ENCODE data around the gene LEKR1. TPM values are rescaled to one million over a fixed set of nuclear protein-coding genes. Genes with fewer than 3 reads are reported as not detected.
"Not testable (repeated sequence)": the region's sequence is repeated elsewhere in the genome, so short reads cannot be mapped to it uniquely, and the experiment has no call there.

LEKR1 gene
- total RNA-seq, 2 experiments from 2014 or later, result 0.37 to 0.53 TPM

- H3K4me1 Mint-ChIP-seq, result peaks cover 24% of the 10 kb centered on the region
Observed at GRCh38 chr3:156820692-156821080, 5.5 kb upstream of the LEKR1 start.

GRCh38 chr3:156822626-156823260, 3.4 kb upstream of the LEKR1 start:
- H3K27me3 Mint-ChIP-seq; H3K27ac Mint-ChIP-seq; H3K9me3 Mint-ChIP-seq (ENCODE audit: low read depth); POLR2A ChIA-PET; intact Hi-C loops (cut with DNase I, micrococcal nuclease); ATAC-seq; DNase-seq; H3K36me3 Mint-ChIP-seq (ENCODE audit: low read depth); CTCF ChIA-PET; H3K4me3 Mint-ChIP-seq: not testable (repeated sequence)
- peaks cover 26% of the 10 kb centered on the region for H3K4me1 Mint-ChIP-seq

More at GRCh38 chr3:156820692-156821080, 5.5 kb upstream of the LEKR1 start:
- Mint-ChIP-seq H3K9me3 (ENCODE audit: low read depth) (peaks cover under 1% of the 10 kb centered on the region), H3K27me3 (no peaks in the 10 kb centered on the region), H3K36me3 (ENCODE audit: low read depth) (peaks cover 4% of the 10 kb centered on the region), H3K4me3 (no peak overlapping the region), H3K27ac (no peak overlapping the region)
- CTCF ChIA-PET, result no interaction called here
- intact Hi-C loops (cut with DNase I, micrococcal nuclease), result no loop called here
- DNase-seq, result no peak
- POLR2A ChIA-PET, result no interaction called here
- no peak for ATAC-seq

GRCh38 chr3:156825795-156826143, 384 bp upstream of the LEKR1 start:
- ATAC-seq (peak; percentile 70), DNase-seq (no peak)
- Mint-ChIP-seq H3K27me3 (no peaks in the 10 kb centered on the region), H3K4me3 (peak overlapping the region; percentile 82), H3K9me3 (ENCODE audit: low read depth) (no peaks in the 10 kb centered on the region), H3K27ac (peak overlapping the region; percentile 95), H3K36me3 (ENCODE audit: low read depth) (peaks cover 2% of the 10 kb centered on the region), H3K4me1 (peaks cover 17% of the 10 kb centered on the region)
- intact Hi-C loops (cut with DNase I, micrococcal nuclease), result loop anchor here (1.0 to 2.0 kb wide), 4 partner anchors 8 to 341 kb away; partner anchors contain the start of genes SSR3 (in 1 of the 2) and TIPARP (in 1 of the 2)
- CTCF ChIA-PET, result no interaction called here
- POLR2A ChIA-PET, result no interaction called here

- Mint-ChIP-seq H3K4me1 (peaks cover 17% of the 10 kb centered on the region), H3K27ac (peak overlapping the region; percentile 95), H3K36me3 (ENCODE audit: low read depth) (peaks cover 2% of the 10 kb centered on the region), H3K9me3 (ENCODE audit: low read depth) (no peaks in the 10 kb centered on the region), H3K4me3 (peak overlapping the region; percentile 82), H3K27me3 (no peaks in the 10 kb centered on the region)
- CTCF ChIA-PET, result interaction anchor here (1.1 kb wide), 2 partner anchors 12 to 310 kb away, joined by 3 to 4 read pairs; no protein-coding TSS in a partner anchor
- intact Hi-C loops (cut with DNase I, micrococcal nuclease), result loop anchor here (1.0 to 2.0 kb wide), 4 partner anchors 10 to 342 kb away; partner anchors contain the start of genes SSR3 (in 1 of the 2) and TIPARP (in 1 of the 2)
- DNase-seq (no peak), ATAC-seq (no peak)
- POLR2A ChIA-PET, result no interaction called here
Observed at GRCh38 chr3:156826896-156827882, 1.0 kb downstream of the LEKR1 start.

GRCh38 chr3:156831006-156831405, 4.9 kb downstream of the LEKR1 start:
- intact Hi-C loops (cut with DNase I, micrococcal nuclease), result no loop called here
- no peaks in the 10 kb centered on the region for H3K9me3 Mint-ChIP-seq (ENCODE audit: low read depth)
- no peaks in the 10 kb centered on the region for H3K36me3 Mint-ChIP-seq (ENCODE audit: low read depth)
- no peak overlapping the region for H3K4me3 Mint-ChIP-seq
- DNase-seq (no peak), ATAC-seq (no peak)
- H3K27ac Mint-ChIP-seq, result no peak overlapping the region
- H3K27me3 Mint-ChIP-seq, result no peaks in the 10 kb centered on the region
- H3K4me1 Mint-ChIP-seq, result peaks cover 10% of the 10 kb centered on the region
- CTCF ChIA-PET, result no interaction called here
- POLR2A ChIA-PET, result no interaction called here

GRCh38 chr3:156834435-156834834, 8.3 kb downstream of the LEKR1 start:
- H3K4me1 Mint-ChIP-seq, result no peaks in the 10 kb centered on the region
- ChIA-PET POLR2A (no interaction called here), CTCF (no interaction called here)
- H3K36me3 Mint-ChIP-seq (ENCODE audit: low read depth), result no peaks in the 10 kb centered on the region
- intact Hi-C loops (cut with DNase I, micrococcal nuclease), result no loop called here
- no peaks in the 10 kb centered on the region for H3K27me3 Mint-ChIP-seq
- DNase-seq (no peak), ATAC-seq (no peak)
- no peak overlapping the region for H3K27ac Mint-ChIP-seq
- no peak overlapping the region for H3K4me3 Mint-ChIP-seq
- H3K9me3 Mint-ChIP-seq (ENCODE audit: low read depth), result no peaks in the 10 kb centered on the region

- Mint-ChIP-seq H3K27ac (no peak overlapping the region), H3K4me3 (no peak overlapping the region), H3K9me3 (ENCODE audit: low read depth) (no peaks in the 10 kb centered on the region), H3K27me3 (no peaks in the 10 kb centered on the region), H3K4me1 (no peaks in the 10 kb centered on the region), H3K36me3 (ENCODE audit: low read depth) (no peaks in the 10 kb centered on the region)
- CTCF ChIA-PET, result no interaction called here
- DNase-seq (no peak), ATAC-seq (no peak)
- POLR2A ChIA-PET, result interaction anchor here (0.7 kb wide), 1 partner anchor 687 kb away, joined by 3 read pairs; no protein-coding TSS in a partner anchor
- intact Hi-C loops (cut with DNase I, micrococcal nuclease), result no loop called here
Observed at GRCh38 chr3:156834962-156835535, 8.9 kb downstream of the LEKR1 start.

GRCh38 chr3:156836701-156837100, 10.5 kb downstream of the LEKR1 start:
- no peak overlapping the region for H3K27ac Mint-ChIP-seq
- DNase-seq, result no peak
- H3K36me3 Mint-ChIP-seq (ENCODE audit: low read depth), result no peaks in the 10 kb centered on the region
- ChIA-PET POLR2A (no interaction called here), CTCF (interaction anchor here (0.8 kb wide), 1 partner anchor 52 kb away, joined by 4 read pairs; no protein-coding TSS in a partner anchor)
- H3K4me1 Mint-ChIP-seq, result no peaks in the 10 kb centered on the region
- no peaks in the 10 kb centered on the region for H3K9me3 Mint-ChIP-seq (ENCODE audit: low read depth)
- H3K27me3 Mint-ChIP-seq, result no peaks in the 10 kb centered on the region
- ATAC-seq, result no peak
- intact Hi-C loops (cut with DNase I, micrococcal nuclease), result no loop called here
- H3K4me3 Mint-ChIP-seq, result no peak overlapping the region

GRCh38 chr3:156837115-156837514, 11.0 kb downstream of the LEKR1 start:
- Mint-ChIP-seq H3K4me3 (no peak overlapping the region), H3K27me3 (no peaks in the 10 kb centered on the region), H3K27ac (no peak overlapping the region), H3K4me1 (no peaks in the 10 kb centered on the region), H3K36me3 (ENCODE audit: low read depth) (no peaks in the 10 kb centered on the region), H3K9me3 (ENCODE audit: low read depth) (no peaks in the 10 kb centered on the region)
- CTCF ChIA-PET, result no interaction called here
- intact Hi-C loops (cut with DNase I, micrococcal nuclease), result no loop called here
- POLR2A ChIA-PET, result no interaction called here
- no peak for ATAC-seq
- DNase-seq, result no peak

GRCh38 chr3:156838035-156838434, 11.9 kb downstream of the LEKR1 start:
- ATAC-seq, result no peak
- Mint-ChIP-seq H3K4me1 (no peaks in the 10 kb centered on the region), H3K36me3 (ENCODE audit: low read depth) (no peaks in the 10 kb centered on the region), H3K9me3 (ENCODE audit: low read depth) (no peaks in the 10 kb centered on the region), H3K27me3 (no peaks in the 10 kb centered on the region), H3K27ac (no peak overlapping the region), H3K4me3 (no peak overlapping the region)
- intact Hi-C loops (cut with DNase I, micrococcal nuclease), result no loop called here
- DNase-seq, result no peak
- POLR2A ChIA-PET, result no interaction called here
- CTCF ChIA-PET, result no interaction called here

- intact Hi-C loops (cut with DNase I, micrococcal nuclease), result no loop called here
- Mint-ChIP-seq H3K9me3 (ENCODE audit: low read depth) (no peaks in the 10 kb centered on the region), H3K36me3 (ENCODE audit: low read depth) (no peaks in the 10 kb centered on the region), H3K4me1 (no peaks in the 10 kb centered on the region), H3K27me3 (no peaks in the 10 kb centered on the region), H3K4me3 (no peak overlapping the region), H3K27ac (no peak overlapping the region)
- ChIA-PET POLR2A (no interaction called here), CTCF (interaction anchor here (0.7 kb wide), 1 partner anchor 99 kb away, joined by 3 read pairs; no protein-coding TSS in a partner anchor)
- no peak for ATAC-seq
- DNase-seq, result no peak
Observed at GRCh38 chr3:156840826-156841689, 14.9 kb downstream of the LEKR1 start.

Data from activated CD4-positive, alpha-beta T cell treated with anti-CD3 and anti-CD28 coated beads for 36 hours (primary cell).